GM18498 (cell line): ENCODE measurements around the gene URGCP.

Experiments used
- ATAC-seq: cut with Tn5 transposase; IDR thresholded peaks from one replicate; pipeline ENCODE4 v1.9.1; 2021; ENCODE audit warnings: mild to moderate bottlenecking, moderate library complexity; ENCODE audit not compliant: unreplicated experiment

The URGCP gene

GRCh38 chr7:43876241-43876640 is 30.2 kb downstream of the URGCP start:
- no peak for ATAC-seq

DNA sequence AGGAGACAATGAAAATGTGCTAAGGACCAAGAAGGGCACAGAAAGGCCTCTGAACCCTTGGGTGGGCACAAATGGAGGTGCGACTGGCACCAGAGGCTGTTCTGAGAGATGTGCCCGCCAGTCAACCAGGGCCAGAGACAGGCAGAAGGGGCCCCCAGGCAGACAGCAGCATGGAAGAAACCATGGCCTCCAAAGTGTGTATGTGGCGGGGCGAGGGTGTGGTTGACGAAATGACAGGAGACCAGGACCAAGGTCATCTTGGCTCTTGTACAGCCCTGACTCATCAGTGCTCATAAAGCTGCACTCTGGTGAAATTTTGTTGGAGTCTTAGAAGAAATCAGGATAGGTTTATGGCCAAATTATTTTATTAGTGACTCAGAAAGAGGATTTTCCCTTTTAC is 33.1 kb downstream of the URGCP start:
- no peak for ATAC-seq

DNA sequence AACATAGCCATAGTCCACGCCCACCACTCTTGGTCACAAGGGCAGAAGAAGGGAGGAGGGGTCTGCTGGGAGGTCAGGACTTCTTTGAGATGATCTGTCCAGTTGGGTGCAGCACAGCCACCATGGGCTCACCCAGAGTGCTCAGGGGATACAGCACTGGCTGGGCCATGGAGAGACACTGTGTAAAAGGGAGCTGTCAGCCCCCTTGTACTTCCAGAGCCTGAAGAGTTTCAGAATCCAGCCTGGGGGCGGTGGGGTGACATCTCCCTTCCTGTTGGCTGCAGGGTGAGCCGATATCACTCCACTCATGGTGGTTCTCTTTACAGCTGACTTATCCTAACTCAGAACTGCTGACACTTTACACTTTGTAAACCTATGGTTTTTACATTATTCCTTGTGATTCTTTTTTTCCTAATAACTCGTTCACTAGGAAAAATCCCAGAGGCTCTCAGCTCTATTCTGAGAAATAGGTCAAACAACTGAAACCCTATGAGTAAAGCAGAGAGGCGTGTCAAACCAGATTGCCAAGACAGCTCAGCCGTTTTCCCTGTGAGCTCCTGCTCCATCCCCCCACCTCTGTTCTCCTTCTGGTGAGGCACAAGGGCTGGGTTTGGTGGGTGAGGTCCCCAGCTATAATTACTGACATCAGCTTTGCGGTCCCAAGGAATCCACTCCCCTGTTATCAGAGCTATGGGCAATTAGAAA is 33.8 kb downstream of the URGCP start:
- ATAC-seq: no peak

GRCh38 chr7:43871064-43871463 is 35.3 kb downstream of the URGCP start:
- no peak for ATAC-seq

DNA sequence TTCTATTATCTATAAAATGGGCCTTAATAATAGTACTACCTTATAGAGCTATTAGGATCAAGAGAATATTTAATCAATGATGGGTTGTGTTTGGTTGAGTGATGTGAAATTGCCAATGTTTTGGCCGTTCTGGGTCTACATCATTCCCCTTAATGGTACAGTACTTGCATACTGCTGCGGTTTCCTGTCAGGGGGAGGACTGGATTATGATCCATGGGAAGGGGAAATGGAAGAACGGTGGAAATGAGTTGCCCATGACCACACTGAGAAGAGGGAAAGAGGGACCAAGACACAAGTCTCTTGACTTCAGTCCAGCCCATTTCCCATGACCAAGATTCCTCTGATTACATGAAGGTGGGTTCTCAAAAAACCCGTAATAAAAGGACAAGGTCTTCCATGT is 36.1 kb downstream of the URGCP start:
- ATAC-seq: no peak

DNA sequence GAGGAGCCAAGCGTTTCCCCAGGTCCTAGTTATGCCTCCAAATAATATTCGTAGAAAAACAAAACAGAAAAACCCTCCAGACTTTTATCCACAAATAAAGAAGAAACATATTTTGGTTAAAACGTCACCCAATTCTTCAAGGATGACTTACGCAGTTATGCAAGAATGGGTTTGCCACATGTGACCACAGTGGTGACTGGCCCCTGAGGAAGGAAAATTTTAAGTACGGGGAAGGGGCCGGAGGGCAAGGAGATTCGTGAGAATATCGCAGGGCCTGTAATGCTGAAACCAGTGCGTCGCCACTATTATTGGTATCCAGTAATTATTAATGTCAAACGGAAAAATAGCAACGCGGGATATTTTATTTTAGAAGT is 36.5 kb downstream of the URGCP start:
- no peak for ATAC-seq

DNA sequence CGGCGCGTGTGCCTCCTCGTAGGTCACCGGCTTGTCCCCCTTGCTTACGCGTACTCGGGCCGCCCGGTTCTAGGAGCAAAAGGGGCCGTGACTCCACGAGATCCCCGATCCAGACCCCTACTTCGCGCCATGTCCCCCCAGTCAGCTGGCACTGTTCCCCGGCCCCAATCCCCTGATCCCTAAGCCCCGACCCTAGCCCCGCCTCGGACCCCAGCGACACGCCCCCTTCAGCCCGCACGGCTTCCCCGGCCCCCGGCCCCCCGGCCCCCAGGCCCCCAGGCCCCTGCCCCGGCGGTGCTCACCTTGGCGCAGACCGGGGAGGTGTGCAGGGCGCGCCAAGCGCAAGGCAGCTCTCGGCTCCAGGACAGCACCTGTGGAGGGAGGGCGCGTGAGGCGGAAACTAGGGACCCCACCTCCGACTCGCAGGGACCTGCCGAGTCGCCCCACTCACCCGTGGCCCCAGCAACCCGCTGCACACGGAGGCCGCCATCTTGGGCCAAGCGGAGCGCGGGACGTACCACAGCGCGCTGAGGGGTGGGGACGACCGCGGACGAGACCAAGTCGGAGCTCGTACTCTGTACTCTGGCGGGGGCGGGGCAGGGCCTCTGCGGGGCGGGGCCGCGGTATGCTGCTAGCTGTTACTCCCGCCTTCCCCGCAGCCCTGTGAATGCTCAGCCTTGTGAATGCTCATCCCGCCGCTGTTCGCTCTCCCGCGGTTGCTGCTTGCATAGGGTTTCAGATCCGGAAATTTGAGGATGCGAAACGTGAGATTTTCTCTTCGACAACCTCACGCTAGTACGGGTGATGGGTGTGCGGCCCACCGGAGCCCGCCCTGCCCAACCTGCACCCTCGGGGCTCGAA is 37.2 kb downstream of the URGCP start, which contains the start of gene MRPS24:
MRPS24 (minus strand) TSS at position 512 of the 861 bp plus-strand sequence; CDS start at position 490, 22 bp downstream.
- ATAC-seq: peak; percentile 94

DNA sequence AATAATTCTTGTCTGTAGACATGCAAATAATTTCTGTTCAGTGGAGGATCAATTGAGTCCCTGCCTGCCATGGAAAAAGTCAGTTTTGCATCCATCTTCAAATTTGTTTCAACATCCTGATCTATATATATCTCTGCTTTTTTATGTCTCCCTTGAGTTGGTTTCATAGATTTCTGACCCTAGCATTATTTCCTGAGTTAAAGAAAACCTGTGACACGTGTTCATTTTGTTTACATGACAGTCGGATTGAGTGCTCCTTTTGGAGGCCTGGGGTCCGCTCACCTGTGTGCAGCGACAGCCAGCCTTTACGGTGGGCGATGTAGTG is 37.8 kb downstream of the URGCP start:
- ATAC-seq: peak; percentile 2

DNA sequence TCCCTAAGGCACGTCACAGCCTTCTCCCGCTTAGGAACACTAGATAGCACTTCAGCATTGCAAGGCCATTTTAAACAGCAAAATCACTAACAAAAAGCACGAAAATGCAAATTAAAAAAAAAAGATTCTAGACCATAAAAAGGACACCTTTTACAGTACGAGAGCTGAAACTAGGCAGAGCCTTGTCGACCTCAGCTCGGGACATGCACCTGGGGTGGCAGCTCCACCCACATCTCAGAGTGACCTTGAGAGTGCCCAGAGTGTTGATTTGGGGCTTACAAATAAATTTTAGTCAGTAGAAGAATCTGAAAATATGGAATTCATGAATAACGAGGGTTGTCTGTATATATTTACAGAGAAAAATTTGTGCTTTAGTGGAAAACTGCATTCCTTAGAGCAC is 38.2 kb downstream of the URGCP start:
- no peak for ATAC-seq

DNA sequence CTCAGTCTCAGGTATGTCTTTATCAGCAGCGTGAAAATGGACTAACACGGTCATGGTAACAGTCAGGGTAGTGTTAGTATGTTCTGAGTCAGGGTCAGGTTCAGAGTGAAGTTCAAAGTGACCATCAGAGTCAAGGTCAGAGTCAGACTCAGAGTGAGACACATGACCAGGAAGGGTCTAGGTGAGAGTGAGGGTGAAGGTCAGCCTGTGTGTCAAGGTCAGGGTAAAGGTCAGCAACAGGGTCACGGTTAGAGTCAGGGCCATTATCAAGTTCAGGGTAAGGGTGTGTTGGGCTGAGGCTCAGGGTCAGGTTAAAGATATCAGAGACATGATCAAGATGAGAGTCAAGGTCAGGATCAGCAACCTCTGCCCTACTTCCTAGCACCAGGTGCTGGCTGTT is 41.1 kb downstream of the URGCP start:
- no peak for ATAC-seq

- ATAC-seq: no peak
Observed at GRCh38 chr7:43864126-43864525, 42.3 kb downstream of the URGCP start.

- no peak for ATAC-seq
Observed at GRCh38 chr7:43856996-43857395, 49.4 kb downstream of the URGCP start.

DNA sequence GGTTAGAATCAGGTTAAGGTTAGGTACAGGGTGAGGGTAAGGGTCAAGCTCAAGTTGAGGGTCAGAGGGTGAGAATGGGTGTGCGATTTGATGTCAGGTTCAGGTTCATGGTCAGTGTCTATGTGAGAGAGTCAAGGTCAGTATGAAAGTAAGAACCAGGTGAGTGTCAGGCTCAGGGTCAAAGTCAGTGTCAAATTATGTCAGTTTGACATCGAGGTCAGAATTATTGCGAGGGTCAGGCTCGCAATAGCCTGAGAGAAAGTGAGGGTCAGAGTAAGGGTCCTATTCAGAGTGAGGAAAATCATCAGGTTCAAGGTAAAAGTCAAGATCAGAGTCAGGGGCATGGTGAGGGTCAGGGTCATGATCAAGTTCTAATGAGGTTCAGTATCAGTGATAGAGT is 50.1 kb downstream of the URGCP start:
- ATAC-seq: no peak

DNA sequence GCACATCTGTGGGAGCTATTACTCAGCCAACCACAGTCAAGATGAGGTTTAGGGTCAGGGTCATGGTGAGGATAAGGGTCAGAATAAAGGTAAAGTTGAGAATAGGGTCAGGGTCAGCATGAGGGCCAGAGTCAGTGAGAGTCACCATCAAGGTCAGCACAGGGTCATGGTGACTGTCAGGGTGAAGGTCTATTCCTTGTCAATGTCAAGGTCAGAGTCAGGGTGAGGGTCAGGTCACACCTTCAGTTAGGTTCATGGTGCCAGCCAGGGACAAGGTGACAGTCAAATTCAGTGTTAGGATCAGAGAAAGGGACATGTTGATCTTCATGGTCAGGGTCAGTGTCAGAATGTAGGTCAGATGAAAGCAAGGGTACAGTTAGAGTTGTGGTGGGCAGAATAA is 51.2 kb downstream of the URGCP start:
- ATAC-seq: no peak

- ATAC-seq: no peak
Observed at GRCh38 chr7:43851805-43852204, 54.6 kb downstream of the URGCP start.

DNA sequence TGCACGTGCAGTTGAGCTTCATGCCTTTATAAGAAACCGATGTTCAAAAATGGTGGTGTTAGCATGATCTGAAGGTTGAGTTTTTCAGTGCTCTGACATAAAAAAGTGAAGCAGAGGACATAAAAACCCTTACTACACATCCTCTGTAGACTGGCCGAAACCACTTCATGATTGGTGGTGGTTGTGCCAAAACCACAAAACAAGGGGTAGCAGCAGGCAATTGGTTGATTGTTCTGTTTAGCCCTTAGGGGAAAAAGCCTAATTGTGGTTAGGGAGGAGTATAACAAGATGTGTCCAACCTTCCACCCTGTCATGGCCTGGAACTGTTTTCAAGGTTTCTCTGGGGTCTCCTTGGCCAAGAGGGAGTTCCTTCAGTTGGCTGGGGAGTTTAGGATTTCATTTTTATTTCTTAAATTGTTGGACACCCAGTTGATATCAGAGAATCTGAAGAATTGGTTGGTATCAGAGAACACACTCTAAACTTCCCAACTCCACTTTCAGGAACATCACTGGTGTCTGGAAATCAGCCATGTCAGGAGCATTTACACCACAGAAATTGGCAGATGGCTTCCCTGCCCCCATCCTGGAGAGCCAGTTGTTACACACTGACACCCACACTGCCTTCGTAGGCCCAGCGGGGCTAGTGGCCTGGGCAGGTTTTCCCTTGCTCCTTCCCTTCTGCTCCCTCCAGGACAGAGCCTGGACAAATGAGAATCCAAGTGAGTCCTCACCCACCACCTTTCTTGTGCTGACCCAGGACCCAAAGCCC is 55.9 kb downstream of the URGCP start:
- ATAC-seq: peak; percentile 73

- ATAC-seq: no peak
Observed at GRCh38 chr7:43849047-43849446, 57.3 kb downstream of the URGCP start.

DNA sequence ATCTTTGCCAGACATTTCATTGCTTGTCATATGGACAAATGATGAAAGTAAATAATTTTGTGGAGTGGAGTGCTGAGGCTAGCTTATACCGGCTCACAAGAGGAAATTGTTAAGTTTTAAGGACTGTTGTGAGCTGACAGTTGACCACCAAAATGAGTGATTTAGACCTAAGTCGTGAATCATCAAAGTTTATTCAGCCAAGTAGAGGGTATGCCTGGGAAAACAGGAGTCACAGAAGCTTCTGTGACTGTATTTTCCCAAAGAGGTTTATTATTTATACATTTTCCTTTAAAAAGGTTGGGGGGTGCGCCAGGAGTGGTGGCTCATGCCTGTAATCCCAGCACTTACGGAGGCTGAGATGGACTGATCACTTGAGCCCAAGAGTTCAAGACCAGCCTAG is 58.9 kb downstream of the URGCP start:
- ATAC-seq: no peak

DNA sequence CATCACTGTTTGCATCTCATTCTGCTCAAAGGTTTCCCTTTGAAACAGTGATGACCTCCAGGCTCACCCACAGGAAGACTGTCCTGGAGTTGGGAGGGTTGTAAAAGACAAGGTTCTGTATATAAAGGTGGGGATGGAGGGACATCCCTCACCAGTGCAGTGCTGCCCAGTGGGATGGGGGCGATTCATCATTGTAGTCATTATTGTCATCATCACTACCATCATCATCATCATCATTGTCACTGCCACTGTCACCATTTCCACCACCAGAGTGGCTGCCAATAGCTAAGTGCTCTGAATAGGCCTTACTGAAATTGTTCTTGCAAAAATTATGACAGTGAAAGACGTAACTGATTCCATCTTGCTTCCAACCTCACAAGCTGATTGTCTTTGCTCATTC is 61.7 kb downstream of the URGCP start:
- ATAC-seq: no peak

DNA sequence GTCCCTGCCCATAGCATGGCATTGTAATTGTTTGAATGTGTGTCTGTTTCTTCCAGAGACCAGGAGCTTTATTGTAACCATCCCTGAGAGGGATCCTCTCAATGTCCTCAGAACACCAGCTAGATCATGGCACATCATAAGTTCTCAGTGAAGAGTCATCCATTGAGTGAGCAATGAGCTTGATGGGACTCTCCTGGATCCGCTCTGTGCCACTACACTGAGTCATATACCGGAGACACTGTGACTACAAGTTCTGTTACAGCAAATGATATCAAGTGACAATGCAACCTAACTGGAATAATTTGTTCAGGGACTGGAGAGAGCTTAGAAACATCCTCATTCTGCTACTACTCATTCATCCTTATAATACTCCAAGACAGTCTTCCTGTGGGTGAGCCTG is 62.1 kb downstream of the URGCP start:
- ATAC-seq: no peak

- no peak for ATAC-seq
Observed at GRCh38 chr7:43843296-43843695, 63.1 kb downstream of the URGCP start.

- ATAC-seq: no peak
Observed at GRCh38 chr7:43838201-43838658, 68.2 kb downstream of the URGCP start.
